Neural crest cell (in vitro differentiated cells): ENCODE data around the gene GLB1L. TPM values are rescaled to one million over a fixed set of nuclear protein-coding genes. Genes with fewer than 3 reads are reported as not detected.

ENCODE experiments used
- DNase-seq: peaks from one replicate; pipeline ENCODE4 v3.0.0; 2021; ENCODE audit warnings: low read depth, mixed read lengths, low spot score
- H3K27ac Mint-ChIP-seq: one replicate; pipeline ENCODE4 v1.8.0; 2021; ENCODE audit warnings: mild to moderate bottlenecking, mixed read lengths; ENCODE audit not compliant: unreplicated experiment
- H3K27me3 Mint-ChIP-seq: 2 replicates; pipeline ENCODE4 v1.8.0; 2021; ENCODE audit warnings: low read depth, mild to moderate bottlenecking, mixed read lengths
- H3K36me3 Mint-ChIP-seq: 2 replicates; pipeline ENCODE4 v1.8.0; 2021; ENCODE audit warnings: low read depth, mild to moderate bottlenecking, mixed read lengths
- H3K4me1 Mint-ChIP-seq: 2 replicates; pipeline ENCODE4 v1.8.0; 2021; ENCODE audit warnings: mixed read lengths
- H3K4me3 Mint-ChIP-seq: one replicate; pipeline ENCODE4 v1.8.0; 2021; ENCODE audit warnings: mild to moderate bottlenecking, mixed read lengths
- H3K9me3 Mint-ChIP-seq: 2 replicates; pipeline ENCODE4 v1.8.0; 2021; ENCODE audit warnings: mixed read lengths
- CTCF ChIP-seq: fragments of 200-600 bp; sonication (generic); conservative IDR thresholded peaks from 2 replicates; pipeline ENCODE4 v1.5.0; 2021; ENCODE audit warnings: antibody characterized with exemption, mild to moderate bottlenecking
- total RNA-seq: library from RNA; stranded (reverse); gene quantifications from 2 replicates; pipeline ENCODE4 v1.2.1, GENCODE V29; 2021

The GLB1L gene
- total RNA-seq, 1 donor from 2014 or later: 11.2 TPM

GRCh38 chr2:219229305-219230058 is 15.8 kb downstream of the GLB1L start, which contains the start of the genes ANKZF1 and ATG9A:
TSS of gene ANKZF1 (plus strand) at chr2:219229806. CDS start at chr2:219230258, 452 bp downstream.
TSS of gene ATG9A (minus strand) at chr2:219229636. CDS start at chr2:219228024, 1,612 bp downstream.
- TF ChIP-seq CTCF: no peak
- H3K36me3 Mint-ChIP-seq: no peaks in the 10 kb centered on the region
- H3K4me3 Mint-ChIP-seq: peak within 1 kb of the TSS; percentile 100
- no peaks in the 10 kb centered on the region for H3K9me3 Mint-ChIP-seq
- H3K27me3 Mint-ChIP-seq: no peaks in the 10 kb centered on the region
- peak within 1 kb of the TSS; percentile 93 for H3K27ac Mint-ChIP-seq
- H3K4me1 Mint-ChIP-seq: peaks cover 22% of the 10 kb centered on the region
- DNase-seq: peak; percentile 96

GRCh38 chr2:219228911-219229304 is 16.3 kb downstream of the GLB1L start:
- H3K36me3 Mint-ChIP-seq: no peaks in the 10 kb centered on the region
- no peak for TF ChIP-seq CTCF
- no peaks in the 10 kb centered on the region for H3K27me3 Mint-ChIP-seq
- H3K4me1 Mint-ChIP-seq: peaks cover 22% of the 10 kb centered on the region
- peak overlapping the region; percentile 73 for H3K4me3 Mint-ChIP-seq
- no peaks in the 10 kb centered on the region for H3K9me3 Mint-ChIP-seq
- H3K27ac Mint-ChIP-seq: peak overlapping the region; percentile 12
- DNase-seq: no peak

GRCh38 chr2:219228041-219228910 is 17.0 kb downstream of the GLB1L start:
- Mint-ChIP-seq H3K27me3 (no peaks in the 10 kb centered on the region), H3K4me1 (peaks cover 22% of the 10 kb centered on the region), H3K36me3 (peaks cover 2% of the 10 kb centered on the region), H3K27ac (peak overlapping the region; percentile 19), H3K4me3 (peak overlapping the region; percentile 73), H3K9me3 (no peaks in the 10 kb centered on the region)
- TF ChIP-seq CTCF: no peak
- no peak for DNase-seq

GRCh38 chr2:219225350-219225749 is 19.9 kb downstream of the GLB1L start:
- DNase-seq: no peak
- Mint-ChIP-seq H3K9me3 (no peaks in the 10 kb centered on the region), H3K27ac (no peak overlapping the region), H3K4me1 (peaks cover 18% of the 10 kb centered on the region), H3K36me3 (peaks cover 2% of the 10 kb centered on the region), H3K4me3 (peak overlapping the region; percentile 59), H3K27me3 (no peaks in the 10 kb centered on the region)
- TF ChIP-seq CTCF: no peak

GRCh38 chr2:219223831-219224610 is 21.2 kb downstream of the GLB1L start:
- H3K4me1 Mint-ChIP-seq: peaks cover 11% of the 10 kb centered on the region
- no peak for DNase-seq
- H3K36me3 Mint-ChIP-seq: peaks cover 2% of the 10 kb centered on the region
- no peak for TF ChIP-seq CTCF
- no peaks in the 10 kb centered on the region for H3K9me3 Mint-ChIP-seq
- H3K4me3 Mint-ChIP-seq: peak overlapping the region; percentile 45
- H3K27ac Mint-ChIP-seq: no peak overlapping the region
- H3K27me3 Mint-ChIP-seq: no peaks in the 10 kb centered on the region
